SK-N-SH (cell line): ENCODE results near the gene S100A13.

Experiments used
- EZH2phosphoT487 ChIP-seq: fragments of 200-600 bp; sonication (generic); IDR thresholded peaks from 2 replicates; pipeline ENCODE4 v1.6.1; 2017; ENCODE audit warnings: low read depth, mixed run types, mild to moderate bottlenecking, antibody characterized with exemption, moderate library complexity, borderline replicate concordance
- FOXJ3 ChIP-seq: sonication (generic); formaldehyde crosslinking; IDR thresholded peaks from 2 replicates; pipeline ENCODE4 v1.5.1; 2020; ENCODE audit warnings: mild to moderate bottlenecking, missing genetic modification reagents
- POLR2AphosphoS5 ChIP-seq: IDR thresholded peaks from 2 replicates; pipeline ENCODE4 v1.6.1; 2012; ENCODE audit warnings: low read depth, low read length
- ZBTB33 ChIP-seq: IDR thresholded peaks from 2 replicates; pipeline ENCODE4 v1.4.0; 2012; ENCODE audit warnings: low read depth, borderline replicate concordance

- TF ChIP-seq FOXJ3 (CRISPR knock-in tag) = no peak
- no peak for TF ChIP-seq POLR2AphosphoS5
- no peak for TF ChIP-seq ZBTB33
- no peak for TF ChIP-seq EZH2phosphoT487
Observed at GRCh38 chr1:153655333-153655732, 28.0 kb upstream of the S100A13 start.
